CD4-positive, alpha-beta T cell treated with Interleukin-21 for 1 hour (primary cell): ENCODE measurements around the gene MACROD2.
"Not testable (repeated sequence)": the region's sequence is repeated elsewhere in the genome, so short reads cannot be mapped to it uniquely, and the experiment has no call there.

Experiments used
- DNase-seq: peaks from one replicate; pipeline ENCODE4 v3.0.0-alpha.2; 2020

The MACROD2 gene

DNA sequence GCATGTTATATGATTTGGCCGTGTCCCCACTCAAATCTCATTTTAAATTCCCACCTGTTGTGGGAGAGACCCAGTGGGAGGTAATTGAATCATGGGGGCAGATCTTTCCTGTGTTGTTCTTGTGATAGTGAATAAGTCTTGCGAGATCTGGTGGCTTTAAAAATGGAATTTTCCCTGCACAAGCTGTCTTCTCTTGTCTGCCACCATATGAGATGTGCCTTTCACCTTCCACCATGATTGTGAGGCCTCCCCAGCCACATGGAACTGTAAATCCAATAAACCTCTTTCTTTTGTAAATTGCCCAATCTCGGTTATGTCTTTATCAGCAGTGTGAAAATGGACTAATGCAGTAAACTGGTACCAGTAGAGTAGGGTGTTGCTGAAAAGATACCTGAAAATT, 986.2 kb downstream of the MACROD2 start:
- not testable (repeated sequence) for DNase-seq

GRCh38 chr20:14982324-14982723, 987.0 kb downstream of the MACROD2 start:
- not testable (repeated sequence) for DNase-seq

DNA sequence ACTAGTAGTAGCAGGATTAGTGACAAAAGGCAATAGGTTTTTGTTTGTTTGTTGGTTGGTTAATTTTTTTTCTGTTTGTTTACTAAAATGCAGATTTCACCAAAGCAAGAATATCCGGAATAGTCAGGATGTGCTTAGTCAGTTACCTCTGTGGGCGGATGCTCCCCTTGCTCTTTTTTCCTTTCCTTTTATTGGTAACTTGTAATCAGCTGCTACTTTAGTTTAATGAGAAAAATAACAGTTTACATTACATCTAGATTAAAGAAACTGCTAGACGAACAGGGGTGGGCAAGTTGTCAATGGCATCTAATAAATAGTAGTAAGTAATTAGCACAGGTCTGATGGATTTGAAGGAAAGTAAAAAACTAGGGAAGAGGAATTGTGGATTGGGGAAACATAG, 989.0 kb downstream of the MACROD2 start:
- no peak for DNase-seq

- DNase-seq: no peak
Observed at GRCh38 chr20:14984768-14985622, 989.7 kb downstream of the MACROD2 start.

GRCh38 chr20:14986026-14986655, 990.8 kb downstream of the MACROD2 start:
- DNase-seq: no peak

- DNase-seq: no peak
Observed at GRCh38 chr20:14986656-14987055, 991.3 kb downstream of the MACROD2 start.

DNA sequence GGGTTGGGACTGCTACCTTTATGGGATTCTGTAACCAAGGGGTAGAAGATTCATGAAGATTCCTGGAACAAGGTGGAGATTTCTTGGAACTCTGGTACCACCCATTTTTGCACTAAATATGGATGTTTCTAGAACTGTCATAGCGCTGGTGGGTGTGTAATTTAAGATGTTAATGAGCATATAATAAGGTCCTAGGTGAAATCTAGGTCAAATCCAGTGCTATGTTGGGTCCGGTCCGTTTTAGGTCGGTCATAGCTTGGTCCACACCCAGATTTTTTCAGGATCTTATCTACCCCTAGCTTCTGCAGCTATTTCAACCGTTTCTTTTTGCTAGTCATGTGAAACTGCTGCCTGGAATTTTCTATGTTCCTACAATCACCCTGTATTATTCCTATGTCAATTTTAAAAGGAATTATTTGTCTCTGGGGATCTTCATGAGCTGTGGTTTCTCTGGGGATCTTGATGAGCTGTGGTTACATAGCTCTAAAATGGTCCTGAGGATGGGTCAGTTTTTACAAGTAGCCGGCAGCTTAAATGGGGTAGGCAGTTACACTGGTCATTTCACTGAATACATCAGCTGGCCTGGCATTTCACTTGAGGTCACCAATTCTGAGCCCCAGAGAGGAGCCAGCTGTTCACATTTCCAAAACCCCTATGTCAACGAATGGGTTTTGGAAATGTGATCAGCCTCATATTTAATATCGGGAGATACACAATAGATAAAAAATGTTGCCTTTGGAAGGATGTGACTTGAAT, 994.4 kb downstream of the MACROD2 start:
- DNase-seq: no peak

DNA sequence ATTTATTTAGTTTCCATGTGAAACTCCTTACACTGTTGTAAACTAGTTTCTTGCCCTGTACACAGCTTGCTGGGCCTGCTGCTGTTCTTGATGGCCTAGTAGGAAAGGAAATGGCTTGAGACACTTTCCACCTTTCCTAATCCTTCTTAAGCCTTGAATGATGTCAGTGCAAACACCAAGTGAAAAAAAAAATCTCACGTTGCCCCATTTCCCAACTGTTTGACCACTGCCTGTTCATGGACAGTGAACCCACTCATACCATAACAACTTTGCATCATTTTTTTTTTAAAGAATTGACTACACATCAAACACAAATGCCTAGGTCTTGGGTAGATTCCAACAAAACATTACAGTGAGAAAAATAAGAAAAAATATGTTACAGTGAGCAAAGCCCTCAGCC, 995.7 kb downstream of the MACROD2 start:
- DNase-seq: no peak

GRCh38 chr20:14992153-14992552, 996.8 kb downstream of the MACROD2 start:
- DNase-seq: no peak

GRCh38 chr20:14992961-14993360, 997.6 kb downstream of the MACROD2 start:
- no peak for DNase-seq

GRCh38 chr20:14996883-14997672, 1001.8 kb downstream of the MACROD2 start:
- no peak for DNase-seq

DNA sequence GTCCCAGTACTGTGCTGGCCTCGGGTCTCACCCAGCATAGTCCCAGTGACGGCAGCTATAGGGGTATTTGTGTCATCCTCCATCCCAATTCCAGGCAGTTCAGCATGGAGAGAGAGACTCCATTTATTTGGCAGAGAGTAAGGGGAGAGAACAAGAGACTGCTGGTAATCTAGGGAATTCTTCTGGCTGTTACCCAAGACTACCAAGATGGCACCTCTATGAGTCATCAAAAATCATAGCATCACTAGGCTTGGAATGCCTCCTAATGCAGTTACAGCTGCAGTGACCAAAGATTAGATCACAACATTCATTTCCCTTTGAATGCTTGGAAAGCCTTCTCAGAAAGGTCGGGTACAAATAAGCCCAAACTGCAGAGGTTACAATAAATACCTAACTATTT, 1002.5 kb downstream of the MACROD2 start:
- DNase-seq: no peak

DNA sequence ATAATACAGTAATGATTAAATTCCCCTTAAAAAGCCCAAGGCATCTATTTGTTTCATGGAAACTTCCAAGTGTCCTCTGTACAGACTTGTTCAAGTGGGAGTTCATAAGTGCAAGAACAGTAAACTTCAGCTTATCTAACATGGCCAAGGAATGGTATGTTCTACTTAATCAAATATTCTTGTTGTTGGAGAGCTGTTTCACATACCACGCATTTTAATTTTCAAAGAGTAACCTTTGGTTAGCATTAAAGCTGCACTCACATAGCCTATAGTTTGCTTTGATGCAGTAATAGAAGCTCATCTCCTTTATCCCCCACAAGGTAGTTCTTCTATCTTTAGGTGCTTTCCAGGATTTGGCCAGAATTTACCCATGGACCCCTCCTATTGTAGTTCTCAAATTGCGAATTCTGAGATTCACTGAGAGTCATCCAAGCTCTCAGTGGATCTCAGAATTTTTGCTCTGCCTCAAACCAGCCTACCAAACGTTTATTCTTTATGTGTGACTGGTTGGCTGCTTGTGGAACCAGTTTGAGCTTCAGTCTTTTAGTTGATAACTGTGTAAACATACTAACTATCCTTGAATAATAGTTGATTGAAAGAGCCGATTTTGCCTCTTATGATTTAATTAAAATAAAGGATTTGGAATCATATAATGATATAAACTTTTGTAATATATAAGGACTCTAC, 1010.1 kb downstream of the MACROD2 start:
- DNase-seq: no peak

GRCh38 chr20:15011631-15012030, 1016.3 kb downstream of the MACROD2 start:
- no peak for DNase-seq

DNA sequence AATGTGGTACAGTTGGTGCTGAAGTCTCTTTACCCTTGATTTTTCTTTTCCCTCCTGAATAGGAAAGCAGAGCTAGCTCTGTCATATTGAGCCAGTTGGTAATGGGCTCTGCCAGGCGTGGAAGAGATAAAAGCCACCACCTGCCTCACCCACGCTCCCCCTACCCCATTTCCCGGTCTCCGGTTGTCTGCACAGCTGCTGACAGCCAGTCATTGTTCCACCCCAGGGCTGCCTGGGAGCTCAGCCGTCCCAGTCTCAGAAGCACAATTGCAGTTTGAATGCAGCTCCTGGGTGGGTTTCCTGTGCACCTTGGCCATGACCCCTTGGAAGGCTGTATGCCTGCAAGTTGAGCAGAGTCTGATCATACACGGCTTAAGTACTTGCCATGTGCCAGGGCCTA, 1017.2 kb downstream of the MACROD2 start:
- DNase-seq: no peak

- DNase-seq: not testable (repeated sequence)
Observed at GRCh38 chr20:15016875-15017274, 1021.6 kb downstream of the MACROD2 start.

- DNase-seq: no peak
Observed at GRCh38 chr20:15018966-15019365, 1023.6 kb downstream of the MACROD2 start.

GRCh38 chr20:15020845-15021244, 1025.5 kb downstream of the MACROD2 start:
- no peak for DNase-seq

- no peak for DNase-seq
Observed at GRCh38 chr20:15022921-15023320, 1027.6 kb downstream of the MACROD2 start.

- no peak for DNase-seq
Observed at GRCh38 chr20:15026759-15027158, 1031.4 kb downstream of the MACROD2 start.

DNA sequence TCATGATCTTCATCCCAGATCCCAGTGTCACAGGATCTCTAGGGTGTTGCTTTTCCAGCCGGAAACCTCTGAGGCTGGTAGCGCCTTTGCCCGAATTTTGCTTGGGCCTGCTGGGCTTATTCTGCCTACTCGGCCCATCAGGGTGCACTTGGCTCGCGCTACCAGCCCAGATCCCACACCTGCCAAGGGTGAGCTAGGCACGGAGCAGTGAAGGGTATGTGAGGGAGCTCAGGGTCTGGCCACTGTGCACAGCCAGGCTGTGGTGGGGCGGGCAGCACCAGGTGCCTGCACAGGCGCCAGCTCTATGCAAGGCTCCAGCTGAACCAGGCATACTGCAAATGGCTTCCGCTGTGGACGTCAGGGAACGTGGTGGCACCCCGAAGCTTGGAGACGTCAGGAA, 1035.5 kb downstream of the MACROD2 start:
- no peak for DNase-seq
